Mucosa of stomach (tissue), 1 donor: ENCODE results near the gene SLC52A3.
"Not testable (repeated sequence)": the region's sequence is repeated elsewhere in the genome, so short reads cannot be mapped to it uniquely, and the experiment has no call there.

Source experiments
- H3K27me3 ChIP-seq: one replicate; pipeline ENCODE4 v1.7.0; 2013; ENCODE audit warnings: mild to moderate bottlenecking, low read length; ENCODE audit not compliant: control insufficient read depth, insufficient read depth
- H3K36me3 ChIP-seq: one replicate; pipeline ENCODE4 v1.7.0; 2013; ENCODE audit warnings: low read length; ENCODE audit not compliant: control insufficient read depth, insufficient read depth
- H3K4me1 ChIP-seq: one replicate; pipeline ENCODE4 v1.7.0; 2013; ENCODE audit warnings: mild to moderate bottlenecking, low read length; ENCODE audit not compliant: control insufficient read depth, insufficient read depth
- H3K4me3 ChIP-seq: one replicate; pipeline ENCODE4 v1.7.0; 2013; ENCODE audit warnings: low read length
- H3K9ac ChIP-seq: one replicate; pipeline ENCODE4 v1.7.0; 2013; ENCODE audit warnings: mild to moderate bottlenecking, low read length, moderate library complexity
- H3K9me3 ChIP-seq: one replicate; pipeline ENCODE4 v1.7.0; 2013; ENCODE audit warnings: mild to moderate bottlenecking, low read length, moderate library complexity; ENCODE audit not compliant: control insufficient read depth
- donor health status: Pancreatic carcinoma.

The SLC52A3 gene

GRCh38 chr20:768426-768978, at the start of gene SLC52A3:
SLC52A3 (minus strand) TSS chr20:768500; CDS start chr20:765774, 2,726 bp downstream.
- H3K27me3 ChIP-seq = no peaks in the 10 kb centered on the region
- peak within 1 kb of the TSS; percentile 45 for H3K4me3 ChIP-seq
- no peaks in the 10 kb centered on the region for H3K4me1 ChIP-seq
- H3K9ac ChIP-seq = peak within 1 kb of the TSS; percentile 24
- no peaks in the 10 kb centered on the region for H3K36me3 ChIP-seq
- H3K9me3 ChIP-seq = no peaks in the 10 kb centered on the region

GRCh38 chr20:815914-816606, 47.8 kb upstream of the SLC52A3 start:
- H3K4me3 ChIP-seq = no peak overlapping the region
- H3K9ac ChIP-seq = no peak overlapping the region
- H3K4me1 ChIP-seq = no peaks in the 10 kb centered on the region
- no peaks in the 10 kb centered on the region for H3K9me3 ChIP-seq
- H3K36me3 ChIP-seq = no peaks in the 10 kb centered on the region
- peaks cover 4% of the 10 kb centered on the region for H3K27me3 ChIP-seq

- no peak overlapping the region for H3K4me3 ChIP-seq
- no peak overlapping the region for H3K9ac ChIP-seq
- H3K27me3 ChIP-seq = peaks cover 4% of the 10 kb centered on the region
- H3K9me3 ChIP-seq = no peaks in the 10 kb centered on the region
- no peaks in the 10 kb centered on the region for H3K4me1 ChIP-seq
- H3K36me3 ChIP-seq = no peaks in the 10 kb centered on the region
These were observed 46.9 kb upstream of the SLC52A3 start for GRCh38 chr20:815226-815625.

- Histone ChIP-seq H3K4me3 (no peak overlapping the region), H3K36me3 (no peaks in the 10 kb centered on the region), H3K4me1 (no peaks in the 10 kb centered on the region), H3K27me3 (peaks cover 4% of the 10 kb centered on the region), H3K9ac (no peak overlapping the region), H3K9me3 (no peaks in the 10 kb centered on the region)
These were observed 45.1 kb upstream of the SLC52A3 start for GRCh38 chr20:813390-813789.

GRCh38 chr20:812435-812814, 44.1 kb upstream of the SLC52A3 start:
- H3K9me3 ChIP-seq, H3K9ac ChIP-seq, H3K27me3 ChIP-seq, H3K4me3 ChIP-seq, H3K36me3 ChIP-seq, H3K4me1 ChIP-seq: not testable (repeated sequence)

- H3K36me3 ChIP-seq, H3K4me1 ChIP-seq, H3K27me3 ChIP-seq: not testable (repeated sequence)
These were observed 43.6 kb upstream of the SLC52A3 start for GRCh38 chr20:811776-812434.

GRCh38 chr20:805713-806112, 37.4 kb upstream of the SLC52A3 start:
- H3K4me1 ChIP-seq = no peaks in the 10 kb centered on the region
- no peak overlapping the region for H3K4me3 ChIP-seq
- H3K36me3 ChIP-seq = no peaks in the 10 kb centered on the region
- no peak overlapping the region for H3K9ac ChIP-seq
- H3K27me3 ChIP-seq = no peaks in the 10 kb centered on the region
- no peaks in the 10 kb centered on the region for H3K9me3 ChIP-seq

More at GRCh38 chr20:811776-812434, 43.6 kb upstream of the SLC52A3 start:
- not testable (repeated sequence) for H3K4me3 ChIP-seq, H3K9me3 ChIP-seq, H3K9ac ChIP-seq

GRCh38 chr20:801678-802077, 33.4 kb upstream of the SLC52A3 start:
- no peaks in the 10 kb centered on the region for H3K36me3 ChIP-seq
- no peaks in the 10 kb centered on the region for H3K9me3 ChIP-seq
- H3K4me3 ChIP-seq = no peak overlapping the region
- H3K27me3 ChIP-seq = no peaks in the 10 kb centered on the region
- H3K4me1 ChIP-seq = no peaks in the 10 kb centered on the region
- H3K9ac ChIP-seq = no peak overlapping the region

- H3K36me3 ChIP-seq, H3K9ac ChIP-seq, H3K4me1 ChIP-seq, H3K4me3 ChIP-seq, H3K9me3 ChIP-seq, H3K27me3 ChIP-seq: not testable (repeated sequence)
These were observed 31.7 kb upstream of the SLC52A3 start for GRCh38 chr20:800026-800425.

- not testable (repeated sequence) for H3K36me3 ChIP-seq, H3K4me1 ChIP-seq, H3K9me3 ChIP-seq, H3K27me3 ChIP-seq, H3K9ac ChIP-seq, H3K4me3 ChIP-seq
These were observed 30.4 kb upstream of the SLC52A3 start for GRCh38 chr20:798746-799145.

GRCh38 chr20:796921-797320, 28.6 kb upstream of the SLC52A3 start:
- no peaks in the 10 kb centered on the region for H3K36me3 ChIP-seq
- H3K27me3 ChIP-seq = no peaks in the 10 kb centered on the region
- H3K4me3 ChIP-seq = no peak overlapping the region
- H3K9ac ChIP-seq = no peak overlapping the region
- no peaks in the 10 kb centered on the region for H3K9me3 ChIP-seq
- H3K4me1 ChIP-seq = no peaks in the 10 kb centered on the region

- no peaks in the 10 kb centered on the region for H3K36me3 ChIP-seq
- no peak overlapping the region for H3K4me3 ChIP-seq
- no peaks in the 10 kb centered on the region for H3K27me3 ChIP-seq
- H3K9ac ChIP-seq = no peak overlapping the region
- no peaks in the 10 kb centered on the region for H3K4me1 ChIP-seq
- H3K9me3 ChIP-seq = no peaks in the 10 kb centered on the region
These were observed 23.9 kb upstream of the SLC52A3 start for GRCh38 chr20:792248-792647.
